Endothelial cell of umbilical vein (primary cell): ENCODE measurements around the gene SLC35A5. TPM values are rescaled to one million over a fixed set of nuclear protein-coding genes. Genes with fewer than 3 reads are reported as not detected.

Source experiments
- BruUV-seq: library from RNA; stranded (reverse); fragments of 400-500 nt; replicated peaks from 2 replicates; lab custom pipeline; 2021; lab: Mats Ljungman, UMichigan
- CTCF ChIA-PET: fragments of 300-600, 350-600 bp; sonication (Branson Sonifier 250); formaldehyde crosslinking; loops from one replicate; lab custom pipeline; 2021; ENCODE audit warnings: antibody characterized with exemption, inconsistent platforms; lab: Charles Lee
- POLR2A ChIA-PET: fragments of 300-600, 350-600 bp; sonication (Branson Sonifier 250); formaldehyde crosslinking; loops from one replicate; lab custom pipeline; 2021; ENCODE audit warnings: antibody characterized with exemption, inconsistent platforms; lab: Charles Lee
- DNase-seq: peaks from one replicate; pipeline ENCODE4 v3.0.0-alpha.2; 2011; ENCODE audit warnings: low read depth, low spot score
- FAIRE-seq: peaks from 2 replicates; lab custom pipeline; 2011; peaks lifted over from hg19 to GRCh38; lab: Jason Lieb, UNC
- H2AFZ ChIP-seq: 2 replicates; pipeline ENCODE4 v1.6.0; 2012; ENCODE audit warnings: low read depth, low read length, control low read depth, inconsistent platforms
- H3K27ac ChIP-seq: 2 replicates; pipeline ENCODE4 v1.5.1; 2011; ENCODE audit warnings: low read depth, mild to moderate bottlenecking, control low read depth, low read length, moderate library complexity; ENCODE audit not compliant: insufficient read depth
- H3K27me3 ChIP-seq, 2 experiments: 2 replicates each; pipeline versions ENCODE4 v1.6.0 to v1.6.1; 2011; ENCODE audit warnings: low read length in 2 of 2, mixed read lengths in 1 of 2; ENCODE audit not compliant: control insufficient read depth in 2 of 2, insufficient read depth in 2 of 2
- H3K36me3 ChIP-seq, 2 experiments: 2 replicates in 1 of 2; 3 replicates in 1 of 2; pipeline ENCODE4 v1.5.1; 2011; ENCODE audit warnings: low read length in 2 of 2, mild to moderate bottlenecking in 1 of 2, moderate library complexity in 1 of 2; ENCODE audit not compliant: control insufficient read depth in 2 of 2, insufficient read depth in 2 of 2; ENCODE audit errors: extremely low read depth in 1 of 2
- H3K4me1 ChIP-seq: 3 replicates; pipeline ENCODE4 v1.5.1; 2011; ENCODE audit warnings: mild to moderate bottlenecking, low read length; ENCODE audit not compliant: control insufficient read depth, insufficient read depth; ENCODE audit errors: extremely low read depth
- H3K4me2 ChIP-seq: 2 replicates; pipeline ENCODE4 v1.6.1; 2011; ENCODE audit warnings: low read length, control low read depth, mixed read lengths; ENCODE audit not compliant: insufficient read depth
- H3K4me3 ChIP-seq, 3 experiments: fragments of 200-600 bp in 1 of 3; sonication (generic), shearing (Covaris generic) in 1 of 3; replicated peaks in 1 of 3; 2 replicates each; pipeline ENCODE4 v1.5.1; 2011 to 2016; ENCODE audit warnings: control low read depth in 3 of 3, low read length in 3 of 3, mild to moderate bottlenecking in 2 of 3, inconsistent platforms in 1 of 3, low read depth in 1 of 3, moderate library complexity in 1 of 3; ENCODE audit not compliant: insufficient read depth in 1 of 3
- H3K79me2 ChIP-seq: 2 replicates; pipeline ENCODE4 v1.6.0; 2012; ENCODE audit warnings: low read length, inconsistent platforms; ENCODE audit not compliant: control insufficient read depth, insufficient read depth
- H3K9ac ChIP-seq: replicated peaks from 2 replicates; pipeline ENCODE3; 2011; ENCODE audit warnings: low read length, control low read depth; ENCODE audit not compliant: insufficient read depth; ENCODE audit errors: extremely low read depth
- H3K9me1 ChIP-seq: replicated peaks from 3 replicates; pipeline ENCODE4 v1.6.0; 2011; ENCODE audit warnings: mild to moderate bottlenecking, low read length; ENCODE audit not compliant: control insufficient read depth, insufficient read depth; ENCODE audit errors: extremely low read depth
- H3K9me3 ChIP-seq: replicated peaks from 2 replicates; pipeline ENCODE4 v1.5.1; 2012; ENCODE audit warnings: low read length, inconsistent platforms; ENCODE audit not compliant: control insufficient read depth, insufficient read depth
- H4K20me1 ChIP-seq: replicated peaks from 2 replicates; pipeline ENCODE3; 2011; ENCODE audit warnings: mild to moderate bottlenecking, low read length; ENCODE audit not compliant: control insufficient read depth, insufficient read depth; ENCODE audit errors: extremely low read depth
- EZH2 ChIP-seq: IDR thresholded peaks from 2 replicates; pipeline ENCODE4 v1.6.1; 2012; ENCODE audit warnings: borderline replicate concordance, low read depth, mild to moderate bottlenecking, moderate library complexity, low read length, inconsistent platforms; ENCODE audit not compliant: severe bottlenecking
- FOS ChIP-seq: IDR thresholded peaks from 2 replicates; pipeline ENCODE4 v1.6.1; 2011; ENCODE audit warnings: mild to moderate bottlenecking, low read length, moderate library complexity, borderline replicate concordance; ENCODE audit not compliant: insufficient read depth
- GATA2 ChIP-seq: IDR thresholded peaks from 2 replicates; pipeline ENCODE4 v1.7.0; 2011; ENCODE audit warnings: low read depth, mild to moderate bottlenecking, moderate library complexity, mixed read lengths, low read length; ENCODE audit not compliant: insufficient read length, insufficient read depth
- MYC ChIP-seq: IDR thresholded peaks from one replicate; pipeline ENCODE4 v1.6.1; 2011; ENCODE audit warnings: mild to moderate bottlenecking, low read depth, low read length
- POLR2A ChIP-seq: IDR thresholded peaks from 2 replicates; pipeline ENCODE4 v1.6.1; 2012; ENCODE audit warnings: low read depth, mild to moderate bottlenecking, control low read depth, low read length
- POLR2AphosphoS5 ChIP-seq: IDR thresholded peaks from 2 replicates; pipeline ENCODE4 v1.6.1; 2012; ENCODE audit warnings: low read depth, mild to moderate bottlenecking, control low read depth, low read length, moderate library complexity; ENCODE audit not compliant: insufficient read depth
- dilution Hi-C: fragments of 300-500 bp; cut with MboI; formaldehyde crosslinking; loops from one replicate; pipeline ENCODE4 v1.15.0; 2019; ENCODE audit warnings: low sequenced_read_pairs; ENCODE audit not compliant: extremely low pct_ligation_motif_present
- intact Hi-C: fragments of 100-400 bp; cut with micrococcal nuclease; formaldehyde crosslinking; loops from one replicate; pipeline ENCODE4 v1.10.0; 2022
- polyA plus RNA-seq, 4 experiments: library from polyadenylated mRNA; depleted of rRNA in 3 of 4; stranded (reverse) in 3 of 4; unstranded in 1 of 4; fragments of >200 nt; gene quantifications; 2 replicates each; pipeline versions ENCODE4 v1.2.1 to v1.2.3, GENCODE V29; 2011 to 2012; ENCODE audit warnings: missing spikeins in 1 of 4
- total RNA-seq: library from RNA; stranded (reverse); gene quantifications from 2 replicates; pipeline ENCODE4 v1.2.3, GENCODE V29; 2021
- TF ChIP-seq, protein P1 (sequence below), 2 donors: IDR thresholded peaks; 1 replicate in 1 of 2; 2 replicates in 1 of 2; pipeline ENCODE4 v1.5.1; 2011; ENCODE audit warnings: low read length in 2 of 2, mild to moderate bottlenecking in 2 of 2, moderate library complexity in 2 of 2, control low read depth in 1 of 2, inconsistent platforms in 1 of 2, low read depth in 1 of 2; ENCODE audit not compliant: insufficient read depth in 1 of 2; ENCODE audit errors: extremely low read depth in 1 of 2
- TF ChIP-seq, protein P2 (sequence below): IDR thresholded peaks from 2 replicates; pipeline ENCODE4 v1.6.1; 2011; ENCODE audit not compliant: insufficient read depth, insufficient read length

SLC35A5 gene
- total and polyA plus RNA-seq, 2 donors (not counting 3 experiments of a cell fraction or from before 2014, with no cell fraction given) = 25.1 to 40.1 TPM

DNA sequence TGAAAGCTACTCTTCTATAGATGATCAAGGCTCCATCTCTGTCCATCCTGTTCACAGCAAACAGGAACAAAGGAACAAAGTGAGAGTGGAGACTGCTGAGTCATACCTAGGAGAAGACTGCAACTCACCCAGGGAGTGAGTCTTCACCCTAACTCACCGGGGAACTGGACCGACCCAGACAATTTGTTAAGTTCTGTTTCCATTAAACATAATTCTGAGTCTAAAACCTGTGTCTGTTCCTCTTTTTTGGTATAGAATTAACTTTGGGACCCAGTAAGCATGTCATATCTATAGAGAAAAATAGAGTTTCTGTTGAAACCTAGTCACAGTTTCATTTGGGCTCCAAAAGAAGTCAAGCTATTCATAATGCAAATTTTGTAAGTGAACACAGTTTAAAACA, 57.5 kb downstream of the SLC35A5 start:
- FAIRE-seq (peak; percentile 83), DNase-seq (no peak)
- intact Hi-C loops (no loop called here), dilution Hi-C loops (no loop called here)
- Histone ChIP-seq H3K27ac (peak overlapping the region; percentile 15), H3K36me3 (peaks cover 0 to 8% of the 10 kb centered on the region in 2 experiments), H3K4me3 (no peak overlapping the region), H2AFZ (peak overlapping the region; percentile 17), H3K4me1 (peaks cover 16% of the 10 kb centered on the region), H3K79me2 (no peaks in the 10 kb centered on the region), H3K9ac (no peak overlapping the region), H3K27me3 (no peaks in the 10 kb centered on the region), H3K9me1 (no peaks in the 10 kb centered on the region), H3K4me2 (no peak overlapping the region), H4K20me1 (no peaks in the 10 kb centered on the region), H3K9me3 (no peaks in the 10 kb centered on the region)
- TF ChIP-seq, protein P1, sequence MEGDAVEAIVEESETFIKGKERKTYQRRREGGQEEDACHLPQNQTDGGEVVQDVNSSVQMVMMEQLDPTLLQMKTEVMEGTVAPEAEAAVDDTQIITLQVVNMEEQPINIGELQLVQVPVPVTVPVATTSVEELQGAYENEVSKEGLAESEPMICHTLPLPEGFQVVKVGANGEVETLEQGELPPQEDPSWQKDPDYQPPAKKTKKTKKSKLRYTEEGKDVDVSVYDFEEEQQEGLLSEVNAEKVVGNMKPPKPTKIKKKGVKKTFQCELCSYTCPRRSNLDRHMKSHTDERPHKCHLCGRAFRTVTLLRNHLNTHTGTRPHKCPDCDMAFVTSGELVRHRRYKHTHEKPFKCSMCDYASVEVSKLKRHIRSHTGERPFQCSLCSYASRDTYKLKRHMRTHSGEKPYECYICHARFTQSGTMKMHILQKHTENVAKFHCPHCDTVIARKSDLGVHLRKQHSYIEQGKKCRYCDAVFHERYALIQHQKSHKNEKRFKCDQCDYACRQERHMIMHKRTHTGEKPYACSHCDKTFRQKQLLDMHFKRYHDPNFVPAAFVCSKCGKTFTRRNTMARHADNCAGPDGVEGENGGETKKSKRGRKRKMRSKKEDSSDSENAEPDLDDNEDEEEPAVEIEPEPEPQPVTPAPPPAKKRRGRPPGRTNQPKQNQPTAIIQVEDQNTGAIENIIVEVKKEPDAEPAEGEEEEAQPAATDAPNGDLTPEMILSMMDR (IDR thresholded peaks at IDR 0.05; ENCODE audit: extremely low read depth in 1 of 2, insufficient read depth in 1 of 2, low read depth in 1 of 2, low read length in 2 of 2) = no peak
- TF ChIP-seq GATA2 (no peak), EZH2 (no peak), FOS (peak; percentile 36), POLR2A (no peak)
- no TSS peak for BruUV-seq
- POLR2A ChIA-PET = no interaction called here
- CTCF ChIA-PET = interaction anchor here (1.1 to 2.1 kb wide), 5 partner anchors 9 to 118 kb away, joined by 3 to 6 read pairs (median 4); no protein-coding TSS in a partner anchor

DNA sequence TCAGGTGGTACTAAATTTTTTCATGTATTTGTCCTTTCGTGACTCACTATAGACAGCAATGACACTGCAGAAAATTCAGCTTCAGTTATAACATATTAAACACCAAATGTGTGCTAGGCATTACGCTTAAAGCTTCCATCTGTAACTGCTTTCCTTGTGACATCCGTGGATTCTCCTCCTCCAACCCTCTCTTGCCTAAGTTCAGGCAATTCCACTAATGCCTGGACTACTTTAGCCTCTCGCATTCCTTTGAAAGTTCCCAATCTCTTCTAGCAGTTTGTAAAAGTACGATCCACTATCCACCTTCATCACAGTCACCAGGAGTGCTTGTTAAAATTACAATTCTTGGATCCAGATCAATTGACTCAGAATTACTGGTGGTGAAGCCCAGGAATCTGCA, 61.4 kb downstream of the SLC35A5 start:
- Histone ChIP-seq H3K4me3 (no peak overlapping the region), H3K27ac (no peak overlapping the region), H3K9me3 (no peaks in the 10 kb centered on the region), H3K4me2 (no peak overlapping the region), H4K20me1 (no peaks in the 10 kb centered on the region), H3K79me2 (no peaks in the 10 kb centered on the region), H3K9me1 (no peaks in the 10 kb centered on the region), H3K36me3 (no peaks in the 10 kb centered on the region), H3K27me3 (no peaks in the 10 kb centered on the region), H2AFZ (no peak overlapping the region), H3K4me1 (peaks cover 28% of the 10 kb centered on the region), H3K9ac (no peak overlapping the region)
- BruUV-seq = no TSS peak
- ChIA-PET CTCF (interaction anchor here (2.4 kb wide), 1 partner anchor 18 kb away, joined by 11 read pairs; no protein-coding TSS in a partner anchor), POLR2A (interaction anchor here (0.7 kb wide), 1 partner anchor 18 kb away, joined by 8 read pairs; no protein-coding TSS in a partner anchor)
- FAIRE-seq (no peak), DNase-seq (no peak)
- intact Hi-C loops (no loop called here), dilution Hi-C loops (no loop called here)
- TF ChIP-seq EZH2 (no peak), POLR2A (no peak), MYC (no peak), POLR2AphosphoS5 (no peak), FOS (no peak)
- TF ChIP-seq, protein P2, sequence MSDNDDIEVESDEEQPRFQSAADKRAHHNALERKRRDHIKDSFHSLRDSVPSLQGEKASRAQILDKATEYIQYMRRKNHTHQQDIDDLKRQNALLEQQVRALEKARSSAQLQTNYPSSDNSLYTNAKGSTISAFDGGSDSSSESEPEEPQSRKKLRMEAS = no peak
- TF ChIP-seq, protein P1 (IDR thresholded peaks at IDR 0.05; ENCODE audit: extremely low read depth in 1 of 2, insufficient read depth in 1 of 2, low read depth in 1 of 2, low read length in 2 of 2) = no peak
